ENCODE results near the gene GINS1.
"Not testable (repeated sequence)": the region's sequence is repeated elsewhere in the genome, so short reads cannot be mapped to it uniquely, and the experiment has no call there.

DNA sequence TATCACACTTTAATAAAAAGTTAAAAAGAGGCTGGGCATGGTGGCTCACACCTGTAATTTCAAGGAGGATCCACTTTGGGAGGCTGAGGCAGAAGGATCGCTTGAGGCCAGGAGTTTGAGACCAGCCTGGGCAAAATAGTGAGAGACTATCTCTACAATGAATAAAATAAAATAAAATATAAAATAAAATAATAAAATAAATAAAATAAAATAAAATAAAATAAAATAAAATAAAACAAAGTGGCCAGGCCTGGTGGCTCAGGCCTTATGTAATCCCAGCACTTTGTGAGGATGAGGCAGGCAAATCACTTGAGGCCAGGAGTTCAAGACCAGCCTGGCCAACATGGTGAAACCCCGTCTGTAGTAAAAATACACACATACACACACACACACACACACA is 65.8 kb downstream of the GINS1 start:
- TF ChIP-seq POLR2A, POLR2AphosphoS5 (IDR thresholded peaks at IDR 0.05; ENCODE audit: low read depth, low read length): not testable (repeated sequence)

All from GM12891 (cell line).